ENCODE data around the gene TP53BP2. TPM values are rescaled to one million over a fixed set of nuclear protein-coding genes. Genes with fewer than 3 reads are reported as not detected.

The TP53BP2 gene
- polyA plus RNA-seq, 1 experiment = 18.6 TPM

- no peaks in the 10 kb centered on the region for H3K27me3 ChIP-seq (ENCODE audit: control insufficient read depth, insufficient read depth, low read length)
- no peaks in the 10 kb centered on the region for H3K36me3 ChIP-seq (ENCODE audit: control insufficient read depth, insufficient read depth, low read length)
- ChIA-PET CTCF (interaction anchor here (0.8 kb wide), 1 partner anchor 25 kb away, joined by 3 read pairs; no protein-coding TSS in a partner anchor), POLR2A (no interaction called here)
- no peak for DNase-seq (ENCODE audit: low read depth)
- no peak for TF ChIP-seq CTCF (IDR thresholded peaks at IDR 0.05; ENCODE audit: insufficient read depth, low read depth, low read length)
- H3K4me3 ChIP-seq (ENCODE audit: low read depth, low read length) = no peak overlapping the region
Measured at GRCh38 chr1:223829678-223830077, 16.1 kb downstream of the TP53BP2 start.

GRCh38 chr1:223828162-223828848, 17.4 kb downstream of the TP53BP2 start:
- TF ChIP-seq CTCF (IDR thresholded peaks at IDR 0.05; ENCODE audit: insufficient read depth, low read depth, low read length) = no peak
- Histone ChIP-seq H3K4me3 (ENCODE audit: low read depth, low read length) (no peak overlapping the region), H3K36me3 (ENCODE audit: control insufficient read depth, insufficient read depth, low read length) (no peaks in the 10 kb centered on the region), H3K27me3 (ENCODE audit: control insufficient read depth, insufficient read depth, low read length) (no peaks in the 10 kb centered on the region)
- no peak for DNase-seq (ENCODE audit: low read depth)
- ChIA-PET CTCF (no interaction called here), POLR2A (no interaction called here)

GRCh38 chr1:223827193-223827663, 18.5 kb downstream of the TP53BP2 start:
- H3K36me3 ChIP-seq (ENCODE audit: control insufficient read depth, insufficient read depth, low read length) = no peaks in the 10 kb centered on the region
- CTCF ChIA-PET = no interaction called here
- POLR2A ChIA-PET = no interaction called here
- TF ChIP-seq CTCF (IDR thresholded peaks at IDR 0.05; ENCODE audit: insufficient read depth, low read depth, low read length) = no peak
- no peaks in the 10 kb centered on the region for H3K27me3 ChIP-seq (ENCODE audit: control insufficient read depth, insufficient read depth, low read length)
- H3K4me3 ChIP-seq (ENCODE audit: low read depth, low read length) = no peak overlapping the region
- DNase-seq (ENCODE audit: low read depth) = no peak

- no peak for TF ChIP-seq CTCF (IDR thresholded peaks at IDR 0.05; ENCODE audit: insufficient read depth, low read depth, low read length)
- CTCF ChIA-PET = interaction anchor here (0.6 kb wide), 1 partner anchor 1075 kb away, joined by 3 read pairs; no protein-coding TSS in a partner anchor
- Histone ChIP-seq H3K27me3 (ENCODE audit: control insufficient read depth, insufficient read depth, low read length) (no peaks in the 10 kb centered on the region), H3K36me3 (ENCODE audit: control insufficient read depth, insufficient read depth, low read length) (no peaks in the 10 kb centered on the region), H3K4me3 (ENCODE audit: low read depth, low read length) (no peak overlapping the region)
- POLR2A ChIA-PET = no interaction called here
- no peak for DNase-seq (ENCODE audit: low read depth)
Measured at GRCh38 chr1:223825767-223826748, 19.7 kb downstream of the TP53BP2 start.

- DNase-seq (ENCODE audit: low read depth) = no peak
- no peaks in the 10 kb centered on the region for H3K27me3 ChIP-seq (ENCODE audit: control insufficient read depth, insufficient read depth, low read length)
- ChIA-PET POLR2A (no interaction called here), CTCF (interaction anchor here (0.9 to 1.4 kb wide), 3 partner anchors 12 to 17 kb away, joined by 3 to 4 read pairs (median 3); no protein-coding TSS in a partner anchor)
- no peak for TF ChIP-seq CTCF (IDR thresholded peaks at IDR 0.05; ENCODE audit: insufficient read depth, low read depth, low read length)
- no peak overlapping the region for H3K4me3 ChIP-seq (ENCODE audit: low read depth, low read length)
- H3K36me3 ChIP-seq (ENCODE audit: control insufficient read depth, insufficient read depth, low read length) = no peaks in the 10 kb centered on the region; the same call in 1 of the 2 replicates
Measured at GRCh38 chr1:223824712-223825111, 21.0 kb downstream of the TP53BP2 start.
